CD4-positive, alpha-beta T cell treated with Interleukin-15 for 1 hour (primary cell): ENCODE results near the gene RSPH1.

Source experiments
- DNase-seq: peaks from one replicate; pipeline ENCODE4 v3.0.0-alpha.2; 2020

The RSPH1 gene

GRCh38 chr21:42461881-42462877 is 33.8 kb downstream of the RSPH1 start:
- no peak for DNase-seq

- no peak for DNase-seq
These were observed 34.9 kb downstream of the RSPH1 start for GRCh38 chr21:42461185-42461520.

DNA sequence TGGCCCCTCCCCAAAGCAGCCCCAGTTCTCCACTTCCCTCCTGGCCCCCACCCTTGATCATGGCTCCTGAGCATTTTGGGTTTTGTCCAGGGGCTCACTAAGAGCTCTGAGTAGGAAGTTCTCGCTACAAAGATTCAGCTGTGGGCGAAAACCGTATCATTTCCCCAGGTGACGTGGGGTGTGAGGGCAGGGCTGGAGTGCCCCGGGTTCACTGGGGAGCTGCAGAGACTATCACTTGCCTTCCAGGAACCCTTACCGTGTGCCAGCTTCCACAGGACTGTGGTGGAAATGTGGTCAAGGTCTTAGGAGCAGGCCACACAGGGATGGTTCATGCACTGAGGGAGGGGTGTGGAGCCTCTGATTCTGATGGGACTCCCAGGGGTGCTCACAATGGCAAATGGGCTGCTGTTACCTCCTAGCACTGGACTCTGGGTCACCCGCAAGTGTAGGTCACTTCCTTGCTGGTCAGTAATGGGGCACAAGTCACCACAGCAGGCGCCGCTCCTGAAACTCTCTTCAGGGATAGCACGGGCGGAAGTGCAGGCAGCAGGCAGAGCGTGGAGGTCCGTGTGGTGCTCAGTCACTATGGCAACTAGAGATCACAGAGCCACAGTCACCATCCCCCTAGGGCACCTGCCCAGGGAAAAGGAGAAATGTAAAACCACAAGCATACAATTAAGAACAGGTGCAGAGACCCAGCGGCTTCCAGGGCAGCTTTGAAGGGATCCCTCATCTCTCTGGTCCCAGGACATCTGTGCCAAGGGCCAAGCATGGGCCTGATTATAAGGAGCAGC is 35.4 kb downstream of the RSPH1 start:
- peak; percentile 83 for DNase-seq

- no peak for DNase-seq
These were observed 36.3 kb downstream of the RSPH1 start for GRCh38 chr21:42459546-42460215.

- DNase-seq = no peak
These were observed 37.0 kb downstream of the RSPH1 start for GRCh38 chr21:42459082-42459460.

DNA sequence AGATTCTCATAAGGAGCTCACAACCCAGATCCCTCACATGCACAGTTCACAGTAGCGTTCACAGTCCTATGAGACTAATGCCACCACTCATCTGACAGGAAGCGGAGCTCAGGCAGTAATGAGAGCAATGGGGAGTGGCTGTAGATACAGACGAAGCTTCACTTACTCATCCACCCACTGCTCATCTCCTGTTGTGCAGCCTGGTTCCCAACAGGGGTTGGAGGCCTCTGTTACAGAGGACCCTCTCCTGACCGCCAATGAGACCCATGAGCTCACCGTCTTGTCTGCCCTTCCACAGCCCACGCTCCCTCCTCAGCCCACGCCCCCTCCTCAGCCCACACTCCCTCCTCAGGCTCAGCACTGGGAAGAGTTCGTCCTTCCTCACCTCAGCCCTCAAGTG is 39.6 kb downstream of the RSPH1 start:
- no peak for DNase-seq

- DNase-seq = no peak
These were observed 40.1 kb downstream of the RSPH1 start for GRCh38 chr21:42455754-42456440.

DNA sequence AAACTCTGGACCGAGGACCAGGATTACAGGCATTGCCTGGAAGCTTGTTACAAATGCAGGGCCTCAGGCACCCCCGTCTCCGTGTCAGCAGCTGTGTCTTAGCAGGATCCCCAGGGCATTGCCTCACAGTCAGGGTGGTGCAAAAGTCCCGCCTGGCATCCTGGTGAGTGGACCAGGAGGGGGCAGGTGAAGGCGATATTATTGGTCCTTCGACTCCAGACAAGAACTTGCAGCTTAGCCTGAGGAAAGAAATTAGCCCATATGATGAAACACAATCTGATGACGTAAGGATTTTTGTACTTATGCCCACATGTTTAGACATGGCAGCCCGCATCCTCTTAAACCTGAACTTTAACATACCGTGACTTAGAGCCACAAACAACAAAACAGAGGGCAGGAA is 40.8 kb downstream of the RSPH1 start:
- DNase-seq = no peak

DNA sequence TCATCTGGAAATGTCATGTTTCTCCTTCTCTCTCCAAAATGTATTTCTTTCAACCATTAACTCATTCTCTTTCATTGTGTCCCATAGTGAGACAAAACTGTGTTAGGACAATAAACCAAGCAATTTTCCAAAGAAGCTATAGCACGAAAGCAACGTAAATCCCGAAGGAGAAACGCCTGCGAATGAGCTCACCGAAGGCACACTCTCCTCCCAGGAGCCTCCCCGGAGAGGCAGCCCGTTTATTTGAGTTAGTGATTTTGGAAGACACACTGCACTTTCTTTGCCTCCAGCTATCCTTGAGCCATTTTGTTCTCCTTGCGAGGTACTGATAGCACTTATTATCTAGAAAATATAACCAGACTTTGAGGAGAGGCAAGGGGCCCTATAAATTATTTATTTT is 41.2 kb downstream of the RSPH1 start:
- no peak for DNase-seq

DNA sequence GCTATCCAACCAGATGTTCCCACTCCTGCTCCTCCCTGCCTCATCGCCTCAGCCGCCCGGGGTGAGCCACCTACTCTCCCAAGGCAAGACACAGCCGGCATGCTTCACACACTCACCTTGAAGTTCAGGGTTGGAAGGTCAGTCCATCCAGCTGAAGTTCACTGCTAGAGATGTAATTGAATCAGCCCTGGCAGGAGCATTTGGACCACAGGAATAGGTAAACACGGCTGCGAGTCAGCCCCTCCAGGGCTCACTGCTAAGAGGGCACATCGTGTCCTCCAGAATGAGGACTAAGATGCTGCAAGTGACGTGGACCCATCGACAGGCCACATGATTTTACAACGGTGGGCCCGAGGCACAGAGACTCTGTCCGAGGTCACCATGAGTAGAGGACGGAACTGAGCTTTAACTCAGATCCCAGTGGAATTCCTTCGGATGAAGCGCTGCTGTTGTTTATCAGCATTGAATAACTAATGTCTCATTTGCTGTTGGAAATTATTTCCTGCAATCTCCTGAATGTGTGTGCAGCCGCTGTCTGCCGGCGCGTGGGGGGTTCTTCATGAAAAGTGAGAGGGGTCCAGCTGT is 41.9 kb downstream of the RSPH1 start:
- DNase-seq = no peak

DNA sequence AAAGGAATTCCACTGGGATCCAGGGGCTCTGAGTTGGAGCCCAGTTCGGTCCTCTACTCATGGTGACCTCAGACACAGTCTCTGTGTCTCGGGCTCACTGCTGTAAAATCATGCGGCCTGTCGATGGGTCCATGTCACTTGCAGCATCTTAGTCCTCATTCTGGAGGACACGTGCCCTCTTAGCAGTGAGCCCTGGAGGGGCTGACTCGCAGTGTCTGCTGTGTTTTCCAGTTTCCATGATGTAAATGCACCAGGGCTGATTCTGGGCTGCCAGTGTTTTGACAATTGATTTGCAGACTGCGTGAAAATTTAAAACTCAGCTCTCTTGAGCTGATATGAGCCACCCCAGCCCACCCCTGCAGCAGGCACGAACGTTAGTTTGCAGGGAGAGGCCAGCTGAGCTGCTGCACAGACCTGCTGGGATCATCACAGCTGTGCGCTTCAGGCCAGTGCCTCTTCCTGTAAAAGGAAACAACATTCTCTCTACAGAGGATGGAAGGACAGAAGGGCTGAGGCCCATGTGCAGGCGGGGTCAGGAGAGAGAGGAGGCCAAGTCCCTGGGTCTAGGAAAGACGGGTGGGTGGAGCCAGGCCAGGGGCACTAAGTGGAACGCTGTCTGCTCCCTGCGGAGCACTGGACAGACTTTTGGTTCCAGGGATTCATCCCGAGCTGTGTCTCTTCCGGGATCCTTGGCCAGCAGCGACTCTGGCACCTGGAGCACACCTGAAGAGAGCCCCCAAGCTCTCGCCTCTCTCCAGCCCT is 42.6 kb downstream of the RSPH1 start:
- no peak for DNase-seq

DNA sequence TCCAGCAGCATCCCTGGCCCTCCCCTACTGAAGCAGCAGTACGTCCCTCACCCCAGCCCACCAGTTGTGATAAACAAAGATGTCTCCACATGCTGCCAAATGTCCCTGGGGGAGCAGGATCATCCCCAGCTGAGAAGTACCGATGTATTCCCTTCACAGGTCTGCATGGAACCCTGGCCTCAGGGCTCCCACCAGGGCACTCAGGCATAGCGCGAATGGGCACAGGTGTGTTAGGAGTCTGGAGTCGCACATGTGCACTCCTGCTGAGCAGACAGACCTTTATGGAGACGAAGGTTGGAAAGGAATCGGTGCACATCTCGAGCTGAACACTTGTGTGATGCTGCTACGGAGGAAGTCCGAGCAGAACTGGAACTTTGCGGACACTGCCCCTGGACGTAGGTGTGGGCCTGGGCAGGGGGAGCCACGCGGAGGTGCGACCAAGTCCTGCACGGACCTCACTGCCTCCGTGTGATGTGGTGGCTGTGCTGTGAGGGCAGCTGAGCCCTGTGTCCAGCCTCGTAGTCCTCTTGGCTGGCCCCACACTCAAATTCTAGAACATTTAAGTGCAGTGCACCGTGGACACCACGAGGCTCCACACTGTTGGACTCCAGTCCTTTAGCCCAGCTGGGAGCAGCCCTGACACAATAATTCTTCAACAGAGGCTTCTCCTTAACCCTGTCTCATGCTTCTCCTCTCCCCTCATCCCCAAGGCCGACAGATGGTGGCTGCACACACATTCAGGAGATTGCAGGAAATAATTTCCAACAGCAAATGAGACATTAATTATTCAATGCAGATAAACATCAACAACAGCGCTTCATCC is 43.4 kb downstream of the RSPH1 start:
- no peak for DNase-seq

GRCh38 chr21:42451941-42452340 is 44.1 kb downstream of the RSPH1 start:
- no peak for DNase-seq

GRCh38 chr21:42448686-42449085 is 47.3 kb downstream of the RSPH1 start:
- no peak for DNase-seq

DNA sequence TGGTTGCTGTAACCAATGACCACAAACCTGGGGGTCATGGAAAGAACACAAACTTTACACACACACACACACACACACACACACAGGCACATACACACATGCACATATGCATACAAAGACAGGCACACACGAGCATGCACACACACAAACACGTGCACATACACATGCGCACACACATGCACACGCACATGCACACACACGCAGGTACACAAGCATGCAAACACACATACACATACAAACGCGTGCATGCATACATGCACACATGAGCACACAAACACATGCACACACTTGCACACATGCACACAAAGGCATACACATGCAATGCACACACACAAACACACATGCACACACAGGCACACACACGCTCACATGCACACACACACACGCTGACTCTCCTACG is 48.3 kb downstream of the RSPH1 start:
- no peak for DNase-seq

- DNase-seq = no peak
These were observed 48.8 kb downstream of the RSPH1 start for GRCh38 chr21:42447182-42447581.

- no peak for DNase-seq
These were observed 49.5 kb downstream of the RSPH1 start for GRCh38 chr21:42446531-42446930.

- DNase-seq = no peak
These were observed 50.7 kb downstream of the RSPH1 start for GRCh38 chr21:42445311-42445710.

DNA sequence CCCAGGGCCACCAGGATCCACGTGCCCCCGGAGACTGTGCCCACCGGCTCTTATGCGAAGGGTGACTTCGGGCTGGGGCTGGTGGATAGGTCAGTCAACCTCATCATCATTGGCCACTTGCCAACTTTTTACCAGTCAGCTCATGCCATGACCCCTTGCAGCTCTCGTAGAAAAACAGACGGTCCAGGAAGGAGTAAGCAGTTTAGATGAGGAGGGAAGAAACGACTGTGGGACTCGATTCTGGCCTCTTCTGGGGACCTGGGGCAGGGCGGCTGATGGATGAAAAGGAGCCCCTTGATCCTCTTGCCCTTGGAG is 51.3 kb downstream of the RSPH1 start:
- DNase-seq = no peak

DNA sequence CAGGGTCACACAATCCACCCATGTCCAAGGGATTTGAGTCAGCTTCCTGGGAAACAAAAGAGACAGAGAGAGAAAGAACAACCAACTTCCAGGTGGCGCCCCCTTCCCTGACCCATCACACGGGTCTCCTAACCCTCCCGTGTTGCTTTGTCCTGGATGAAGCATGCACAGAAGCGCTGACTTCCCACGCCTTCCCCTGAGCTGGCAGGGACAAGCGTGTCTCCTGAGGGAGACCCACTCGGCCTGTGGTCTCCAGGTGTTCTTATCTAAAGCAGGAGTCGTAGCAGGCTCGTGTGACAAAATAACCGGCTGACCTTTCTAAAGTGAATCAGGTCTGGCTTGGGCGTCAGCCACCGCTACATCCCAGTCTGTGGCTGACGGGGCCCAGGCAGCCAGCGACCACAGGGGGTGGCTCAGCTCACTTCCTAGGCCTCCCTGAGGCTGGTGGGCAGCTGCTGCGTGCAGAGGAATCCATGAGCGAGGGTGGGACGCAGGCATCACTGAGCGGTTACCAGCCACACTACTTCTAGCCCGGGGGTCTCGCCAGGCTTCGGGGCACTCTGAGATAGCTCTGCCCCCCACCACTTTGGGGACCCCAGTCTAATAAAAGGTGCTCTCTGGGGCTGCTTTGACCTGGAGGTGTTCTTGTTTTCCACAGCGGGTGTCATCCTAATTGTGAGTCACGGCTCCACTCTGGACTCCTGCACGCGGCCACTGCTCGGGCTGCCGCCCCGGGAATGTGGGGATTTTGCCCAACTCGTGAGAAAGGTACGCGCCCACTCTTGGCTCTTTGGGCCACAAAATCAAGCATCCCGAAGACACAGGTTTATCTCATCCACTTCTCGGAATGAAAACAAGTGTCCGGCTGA is 51.9 kb downstream of the RSPH1 start:
- DNase-seq = no peak
